Measurements from ENCODE around the gene ETS1.

Gene ETS1

DNA sequence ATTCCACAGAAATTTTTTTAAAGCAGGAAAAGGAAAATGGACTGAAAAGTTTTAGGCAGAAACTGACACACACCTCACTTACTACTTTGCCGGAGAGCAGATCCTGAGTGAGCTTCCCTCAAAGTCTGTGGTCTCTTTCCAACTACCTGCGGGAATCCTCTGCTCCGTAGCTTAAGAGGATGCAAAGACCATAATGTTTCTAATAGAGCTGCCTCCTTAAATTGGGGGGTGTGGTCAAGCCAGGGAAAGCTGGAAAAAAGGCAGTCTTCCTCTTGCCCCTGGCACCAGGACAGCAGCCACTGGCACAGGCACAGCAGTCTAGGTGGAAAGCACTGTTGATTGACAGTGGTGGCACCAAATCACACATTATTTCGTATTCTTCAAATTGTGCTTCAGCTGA lies at the start of gene ETS1:
Gene ETS1, minus strand, starts transcription at position 144 of the 400 bp plus-strand sequence. CDS start 14,428 bp downstream, outside the sequence.
- DNase-seq = no peak
- no peak for ATAC-seq

GRCh38 chr11:128634395-128634794 lies 47.0 kb upstream of the ETS1 start:
- no peak for ATAC-seq
- DNase-seq = no peak

- ATAC-seq (no peak), DNase-seq (no peak)
Measured at GRCh38 chr11:128633384-128633965, 46.1 kb upstream of the ETS1 start.

- DNase-seq = peak; percentile 57
- no peak for ATAC-seq
Measured at GRCh38 chr11:128632141-128632791, 44.9 kb upstream of the ETS1 start.

DNA sequence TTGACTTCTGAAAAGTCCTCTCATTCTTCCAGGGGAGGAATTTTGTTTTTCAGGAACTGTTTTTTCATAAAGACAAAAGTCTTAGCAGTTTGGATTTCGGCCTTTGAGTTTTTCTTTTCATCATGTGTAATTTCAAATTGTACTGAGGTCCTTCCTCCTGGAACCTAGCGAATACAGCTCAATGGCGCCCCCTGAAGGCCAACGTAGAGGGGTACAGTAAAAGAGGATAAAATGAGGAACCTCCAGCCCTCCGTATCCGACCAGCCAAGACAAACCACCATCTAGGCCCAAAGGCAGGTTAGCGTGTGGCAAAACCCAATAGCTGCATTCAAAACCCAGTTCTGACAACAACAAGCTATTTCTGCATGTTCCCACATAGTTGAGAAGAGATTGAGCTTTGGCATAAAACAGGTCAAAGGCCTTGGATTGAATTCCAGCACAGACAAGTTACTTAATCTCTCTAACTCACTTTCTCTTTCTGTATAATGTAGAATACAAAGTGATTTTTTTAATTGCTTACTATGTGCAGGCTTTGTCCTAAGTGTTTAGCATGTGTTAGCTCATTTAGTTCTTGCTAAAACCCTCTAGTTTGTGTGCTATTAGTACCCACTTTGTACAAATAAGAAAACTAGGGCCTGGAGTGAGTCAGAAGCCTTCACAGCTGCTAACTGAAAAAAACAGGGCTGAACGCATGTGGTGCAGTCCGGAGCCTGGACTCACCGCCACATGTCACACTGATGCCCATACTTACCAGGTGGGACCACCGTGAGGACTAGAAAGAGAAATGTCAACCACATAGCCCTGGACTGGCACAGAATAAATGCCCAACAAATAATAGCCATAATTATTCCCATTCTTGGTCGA lies 43.2 kb upstream of the ETS1 start:
- peak; percentile 77 for ATAC-seq
- peak; percentile 94 for DNase-seq

GRCh38 chr11:128629516-128630106 lies 42.3 kb upstream of the ETS1 start:
- no peak for DNase-seq
- no peak for ATAC-seq

- ATAC-seq = peak; percentile 22
Measured at GRCh38 chr11:128628686-128629085, 41.3 kb upstream of the ETS1 start.

GRCh38 chr11:128628325-128628673 lies 40.9 kb upstream of the ETS1 start:
- ATAC-seq = no peak
- DNase-seq = no peak

More at GRCh38 chr11:128628686-128629085, 41.3 kb upstream of the ETS1 start:
- DNase-seq = no peak

- peak; percentile 60 for DNase-seq
- ATAC-seq = peak; percentile 50
Measured at GRCh38 chr11:128627666-128628324, 40.4 kb upstream of the ETS1 start.

DNA sequence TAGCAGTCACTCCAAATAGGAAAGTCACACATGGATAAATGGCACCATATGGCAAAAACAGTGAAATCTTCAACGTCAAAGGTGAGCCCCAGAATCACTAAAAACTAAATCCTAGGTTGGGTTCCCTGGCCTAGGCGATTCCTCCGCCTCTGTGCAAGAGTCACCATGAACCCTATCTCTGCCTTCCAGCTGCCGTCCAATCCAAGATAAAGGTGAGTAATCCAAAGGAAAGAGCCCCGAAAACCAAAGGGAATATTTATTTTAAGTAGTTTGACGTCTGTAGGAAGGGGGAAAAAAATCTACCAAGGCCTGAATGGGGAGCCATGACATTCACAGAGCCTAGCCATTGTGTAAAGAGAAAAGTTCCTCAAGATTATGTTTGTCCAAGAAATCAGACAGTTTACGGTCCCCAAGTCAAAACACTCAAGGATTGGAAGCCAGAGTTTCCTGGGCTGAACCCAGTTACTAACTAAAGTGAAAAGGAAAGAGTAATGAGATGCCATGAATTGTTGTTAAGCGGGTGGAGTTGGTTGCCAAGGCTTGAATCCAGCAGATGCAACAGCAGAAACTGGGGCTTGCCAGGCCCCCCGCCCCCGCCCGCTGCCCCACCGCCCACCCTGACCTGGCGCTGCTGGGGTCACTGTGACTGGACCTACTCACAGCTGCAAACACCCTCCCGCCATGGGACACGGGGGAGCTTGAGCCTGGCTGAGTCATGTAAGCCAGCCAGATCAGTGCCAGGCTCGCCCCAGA lies 39.7 kb upstream of the ETS1 start:
- DNase-seq (no peak), ATAC-seq (no peak)

GRCh38 chr11:128625746-128626145 lies 38.4 kb upstream of the ETS1 start:
- DNase-seq = no peak
- peak; percentile 37 for ATAC-seq

GRCh38 chr11:128625326-128625725 lies 38.0 kb upstream of the ETS1 start:
- ATAC-seq (no peak), DNase-seq (no peak)

DNA sequence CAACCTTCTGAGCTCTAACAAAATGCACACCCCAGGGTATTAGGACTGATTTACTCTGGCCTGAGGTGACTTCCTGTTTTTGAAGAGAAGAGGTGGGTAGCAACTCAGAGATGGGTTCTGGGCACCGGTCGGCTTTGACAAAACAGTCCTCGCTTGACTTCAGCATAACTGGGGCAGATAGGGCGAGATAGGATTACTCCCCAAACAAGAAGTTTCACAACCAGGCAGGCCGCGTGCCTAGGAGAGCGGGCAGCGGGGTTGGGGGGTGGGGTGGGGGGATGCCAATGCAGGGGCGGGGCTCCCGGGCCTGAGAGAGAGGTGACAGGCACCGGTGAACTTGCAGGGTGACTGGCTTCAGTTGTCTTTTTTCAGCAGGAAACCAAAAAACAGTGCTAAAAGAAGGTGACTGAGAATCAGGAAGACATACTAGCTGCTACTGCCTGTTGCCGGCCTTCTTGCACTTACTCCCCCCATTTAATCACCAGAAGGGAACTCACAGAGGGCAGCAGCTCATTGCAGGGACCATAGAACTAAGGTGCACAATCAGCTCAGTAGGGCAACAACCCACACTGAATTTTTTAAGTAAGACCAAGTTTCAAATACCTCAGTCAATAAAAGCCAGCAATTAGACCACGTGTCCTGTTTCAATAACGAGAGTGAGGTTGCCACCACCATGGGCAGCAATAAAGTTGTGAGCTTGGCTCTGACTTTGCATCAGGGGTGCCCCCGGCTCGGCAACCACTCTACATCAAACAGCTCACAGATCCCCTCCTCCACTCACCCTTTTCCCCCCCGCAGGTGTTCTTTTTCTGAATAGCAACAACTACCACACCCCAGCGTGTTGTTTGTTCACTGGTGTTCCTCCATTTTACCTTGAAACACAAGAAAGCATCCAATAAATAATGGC lies 37.2 kb upstream of the ETS1 start:
- ATAC-seq (peak; percentile 51), DNase-seq (peak; percentile 74)

DNA sequence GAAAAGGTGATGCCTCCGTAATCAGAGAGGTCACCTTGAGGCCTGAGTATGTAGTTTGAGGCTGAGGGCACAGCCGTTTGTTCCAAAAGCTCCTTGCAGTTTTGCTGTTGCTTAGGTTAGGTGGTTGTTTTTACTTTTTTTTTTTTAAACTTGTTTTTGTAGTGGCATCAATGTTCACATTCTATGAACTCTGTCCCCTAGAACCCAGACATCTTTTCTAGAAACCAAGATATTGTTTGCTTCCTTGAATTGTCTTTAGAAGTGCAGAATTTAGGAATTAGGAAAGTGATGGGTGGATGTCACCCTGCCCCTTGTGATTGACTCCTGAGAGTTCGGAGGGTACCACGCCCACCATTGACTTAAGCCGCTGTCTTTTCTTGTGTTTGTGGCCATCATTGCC lies 35.7 kb upstream of the ETS1 start:
- ATAC-seq = no peak

GRCh38 chr11:128621601-128622501 lies 34.5 kb upstream of the ETS1 start:
- no peak for ATAC-seq

More for the DNA sequence above, 35.7 kb upstream of the ETS1 start:
- no peak for DNase-seq

GRCh38 chr11:128620309-128621100 lies 33.1 kb upstream of the ETS1 start:
- no peak for DNase-seq
- ATAC-seq = no peak

More at GRCh38 chr11:128621601-128622501, 34.5 kb upstream of the ETS1 start:
- no peak for DNase-seq

- ATAC-seq (no peak), DNase-seq (no peak)
Measured at GRCh38 chr11:128619540-128620308, 32.4 kb upstream of the ETS1 start.

DNA sequence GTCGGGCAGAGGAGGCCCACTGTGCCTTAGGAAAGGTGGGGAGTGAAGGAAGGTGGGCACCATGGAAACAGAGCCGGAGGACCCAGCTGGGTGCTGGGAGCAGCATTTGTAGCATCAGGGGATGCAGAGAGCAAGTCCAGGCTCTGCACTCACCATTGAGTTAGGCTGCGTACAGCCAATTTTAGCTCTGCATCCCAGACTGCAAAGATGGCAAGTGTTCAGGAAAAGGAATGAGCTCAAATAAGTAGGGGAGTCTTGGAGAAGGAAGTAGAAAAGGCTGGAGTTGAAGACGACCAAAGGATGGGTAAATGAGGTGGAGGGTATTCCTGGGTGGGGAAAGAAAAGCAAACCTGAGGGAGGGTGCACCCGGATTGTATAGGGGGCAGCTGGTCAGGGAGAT lies 31.6 kb upstream of the ETS1 start:
- DNase-seq (no peak), ATAC-seq (no peak)

Measured in stimulated activated naive CD8-positive, alpha-beta T cell treated with anti-CD3 and anti-CD28 coated beads, Interleukin-15, Interleukin-2, amounts not matched to agents 100 U/mL and 50 U/mL, for 24 hours (primary cell).